Measurements from ENCODE around the gene BARX2.
A peak's percentile ranks its signal among the peaks of the same experiment; 100 is the strongest.

GRCh38 chr11:129364143-129364654, 11.4 kb upstream of the BARX2 start:
- TF ChIP-seq EP300 (IDR thresholded peaks at IDR 0.05; ENCODE audit: borderline replicate concordance) (no peak), CEBPB (IDR thresholded peaks at IDR 0.05) (no peak), EGR1 (IDR thresholded peaks at IDR 0.05) (no peak), MAX (IDR thresholded peaks at IDR 0.05) (peak; percentile 85)

All from Ishikawa (cell line).